BE2C (cell line): ENCODE measurements around the gene INSIG2.
"Not testable (repeated sequence)": the region's sequence is repeated elsewhere in the genome, so short reads cannot be mapped to it uniquely, and the experiment has no call there.

Experiments used
- DNase-seq: peaks from one replicate; pipeline ENCODE4 v3.0.0-alpha.2; 2020
- H3K27me3 ChIP-seq: fragments of 250-450 bp; sonication (Bioruptor Pico); 2 replicates; pipeline ENCODE4 v1.5.1; 2020; ENCODE audit warnings: mild to moderate bottlenecking
- H3K36me3 ChIP-seq: fragments of 250-450 bp; sonication (Bioruptor Pico); 2 replicates; pipeline ENCODE4 v1.5.1; 2020; ENCODE audit warnings: mild to moderate bottlenecking
- H3K4me1 ChIP-seq: fragments of 250-450 bp; sonication (Bioruptor Pico); 2 replicates; pipeline ENCODE4 v1.5.1; 2020
- H3K4me3 ChIP-seq: 2 replicates; pipeline ENCODE4 v1.5.1; 2011; ENCODE audit warnings: low read depth, low read length
- H3K9me3 ChIP-seq: fragments of 250-450 bp; sonication (Bioruptor Pico); 2 replicates; pipeline ENCODE4 v1.5.1; 2020
- CTCF ChIP-seq: IDR thresholded peaks from 2 replicates; pipeline ENCODE4 v1.5.1; 2012; ENCODE audit warnings: mild to moderate bottlenecking, low read depth, low read length

Gene INSIG2

DNA sequence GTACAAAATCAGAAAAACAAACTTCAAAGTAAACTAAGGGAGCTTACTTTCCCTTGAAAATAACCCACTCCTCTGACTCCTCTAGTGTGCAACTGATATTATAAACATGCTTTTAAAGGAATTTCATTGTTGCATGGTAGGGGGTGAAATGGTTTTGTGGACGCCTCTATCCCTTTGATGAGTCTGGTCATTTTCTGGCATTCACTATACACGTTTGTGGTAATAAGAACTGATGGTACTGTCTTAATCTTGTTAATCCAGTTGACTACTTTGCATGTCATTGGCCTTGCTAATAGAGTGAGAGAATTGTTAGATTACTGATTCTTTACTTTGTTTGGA, 2.8 kb downstream of the INSIG2 start:
- no peaks in the 10 kb centered on the region for H3K36me3 ChIP-seq
- no peak overlapping the region for H3K4me3 ChIP-seq
- no peaks in the 10 kb centered on the region; the same call in 1 of the 2 replicates for H3K27me3 ChIP-seq
- no peak for TF ChIP-seq CTCF
- no peaks in the 10 kb centered on the region for H3K9me3 ChIP-seq
- H3K4me1 ChIP-seq: no peaks in the 10 kb centered on the region
- no peak for DNase-seq

- no peaks in the 10 kb centered on the region for H3K4me1 ChIP-seq
- no peaks in the 10 kb centered on the region for H3K9me3 ChIP-seq
- no peaks in the 10 kb centered on the region for H3K36me3 ChIP-seq
- H3K4me3 ChIP-seq: no peak overlapping the region
- no peak for DNase-seq
- TF ChIP-seq CTCF: no peak
- H3K27me3 ChIP-seq: no peaks in the 10 kb centered on the region
These were observed 3.4 kb downstream of the INSIG2 start for GRCh38 chr2:118091631-118092030.

GRCh38 chr2:118094102-118094501, 5.8 kb downstream of the INSIG2 start:
- DNase-seq, H3K9me3 ChIP-seq, H3K4me1 ChIP-seq, H3K4me3 ChIP-seq, H3K36me3 ChIP-seq, H3K27me3 ChIP-seq: not testable (repeated sequence)

DNA sequence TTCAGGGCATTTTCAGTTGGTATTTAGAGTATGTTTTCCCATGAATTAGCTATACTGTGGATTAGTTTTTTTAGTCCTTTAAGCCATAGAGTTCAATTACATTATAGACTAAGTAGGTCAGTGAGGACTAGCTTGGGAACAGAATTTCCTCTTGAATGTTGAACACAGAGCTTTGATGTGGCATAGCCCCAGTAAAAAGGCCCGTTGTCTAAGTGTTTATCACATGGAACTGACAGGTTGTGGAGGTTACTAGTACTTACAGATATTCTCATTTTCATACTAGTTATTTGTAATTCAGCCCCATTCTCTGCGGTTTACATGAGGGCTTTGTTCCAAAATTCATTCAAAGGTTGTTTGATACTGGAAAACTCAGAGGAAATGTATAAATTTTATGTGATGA, 6.2 kb downstream of the INSIG2 start:
- H3K4me1 ChIP-seq: no peaks in the 10 kb centered on the region
- no peaks in the 10 kb centered on the region for H3K36me3 ChIP-seq
- no peak for TF ChIP-seq CTCF
- DNase-seq: no peak
- no peaks in the 10 kb centered on the region for H3K27me3 ChIP-seq
- no peaks in the 10 kb centered on the region for H3K9me3 ChIP-seq
- no peak overlapping the region for H3K4me3 ChIP-seq

DNA sequence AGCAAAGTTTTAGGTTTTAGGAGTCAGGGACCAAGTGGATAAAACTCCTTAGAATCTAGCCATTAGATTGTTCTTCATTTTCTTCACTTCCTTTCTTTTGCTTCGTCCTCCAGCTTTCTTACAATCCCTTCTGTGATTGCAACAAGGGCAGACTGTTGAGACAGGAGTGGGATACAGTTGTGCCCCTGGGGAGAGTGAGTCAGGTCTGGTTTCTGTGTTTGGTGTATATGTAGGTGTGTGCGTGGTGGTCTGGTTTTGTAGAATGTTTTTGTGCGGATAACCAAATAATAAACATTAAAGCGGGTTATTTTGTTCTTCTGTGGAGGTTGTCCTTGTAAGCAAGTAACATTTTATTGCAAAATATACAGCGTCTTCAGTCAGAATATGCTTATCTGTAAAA, 7.3 kb downstream of the INSIG2 start:
- Histone ChIP-seq H3K4me1 (no peaks in the 10 kb centered on the region), H3K36me3 (no peaks in the 10 kb centered on the region), H3K9me3 (no peaks in the 10 kb centered on the region), H3K27me3 (no peaks in the 10 kb centered on the region), H3K4me3 (no peak overlapping the region)
- TF ChIP-seq CTCF: no peak
- DNase-seq: peak; percentile 21

GRCh38 chr2:118097657-118098056, 9.4 kb downstream of the INSIG2 start:
- Histone ChIP-seq H3K9me3 (no peaks in the 10 kb centered on the region), H3K27me3 (no peaks in the 10 kb centered on the region), H3K4me1 (no peaks in the 10 kb centered on the region), H3K4me3 (no peak overlapping the region), H3K36me3 (no peaks in the 10 kb centered on the region)
- DNase-seq: no peak
- no peak for TF ChIP-seq CTCF
